Stimulated activated naive CD8-positive, alpha-beta T cell treated with anti-CD3 and anti-CD28 coated beads, Interleukin-15, Interleukin-2, amounts not matched to agents 100 ng/mL and 50 ng/mL, for 24 hours (primary cell): ENCODE data around the gene EIF2S1.
"Not testable (repeated sequence)": the region's sequence is repeated elsewhere in the genome, so short reads cannot be mapped to it uniquely, and the experiment has no call there.

ENCODE experiments used
- H3K27ac Mint-ChIP-seq: one replicate; pipeline ENCODE4 v1.8.0; 2021; ENCODE audit warnings: mild to moderate bottlenecking, mixed read lengths
- H3K27me3 Mint-ChIP-seq: one replicate; pipeline ENCODE4 v1.8.0; 2021; ENCODE audit warnings: mixed read lengths
- H3K36me3 Mint-ChIP-seq: one replicate; pipeline ENCODE4 v1.8.0; 2021; ENCODE audit warnings: low read depth, mixed read lengths
- H3K4me1 Mint-ChIP-seq: one replicate; pipeline ENCODE4 v1.8.0; 2021; ENCODE audit warnings: low read depth, mixed read lengths
- H3K4me3 Mint-ChIP-seq: one replicate; pipeline ENCODE4 v1.8.0; 2021; ENCODE audit warnings: mild to moderate bottlenecking, mixed read lengths
- H3K9me3 Mint-ChIP-seq: one replicate; pipeline ENCODE4 v1.8.0; 2021; ENCODE audit warnings: mixed read lengths

The EIF2S1 gene

DNA sequence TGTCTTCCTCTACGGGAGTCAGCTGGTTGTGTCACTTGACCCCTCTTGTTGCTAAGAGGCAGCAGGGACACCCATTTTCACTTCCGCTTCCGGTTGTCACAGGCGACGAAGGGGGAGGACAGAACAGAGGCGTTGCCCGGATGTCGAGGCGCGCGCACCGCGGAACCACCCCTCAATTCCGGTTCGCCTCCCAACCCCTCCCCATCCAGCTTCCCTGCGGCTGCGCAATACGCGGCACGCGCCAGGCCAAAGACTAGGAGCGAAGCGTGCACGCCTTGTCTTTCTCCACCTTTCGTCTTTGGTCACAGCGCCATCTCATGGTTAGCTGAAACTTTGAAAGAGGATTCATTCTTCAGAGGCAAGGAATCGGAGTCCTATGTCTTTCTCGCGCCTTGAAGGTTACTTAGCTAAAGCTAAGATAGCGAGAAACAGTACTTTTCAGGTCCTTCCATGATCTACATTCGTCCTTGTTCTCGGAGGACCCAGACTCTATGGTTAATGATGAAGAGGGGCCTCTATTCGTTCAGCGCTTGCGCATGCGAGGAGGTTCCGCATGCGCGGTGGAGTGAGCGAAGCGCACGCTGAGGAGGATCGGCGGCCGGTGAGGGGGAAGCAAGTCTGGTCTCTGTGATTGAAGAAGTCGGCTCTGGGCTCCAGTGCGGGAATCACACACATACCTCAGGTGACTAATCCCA lies at the start of gene EIF2S1, which contains the start of gene ATP6V1D:
EIF2S1 (plus strand) TSS at position 554 of the 695 bp plus-strand sequence. CDS start 4,440 bp downstream, outside the sequence.
ATP6V1D (minus strand) TSS at position 30 of the 695 bp plus-strand sequence. CDS start 106 bp downstream, outside the sequence.
- peak within 1 kb of the TSS; percentile 96 for H3K4me3 Mint-ChIP-seq
- H3K36me3 Mint-ChIP-seq = peaks cover 44% of the 10 kb centered on the region
- no peaks in the 10 kb centered on the region for H3K9me3 Mint-ChIP-seq
- peaks cover 62% of the 10 kb centered on the region for H3K4me1 Mint-ChIP-seq
- H3K27ac Mint-ChIP-seq = peak within 1 kb of the TSS; percentile 95
- H3K27me3 Mint-ChIP-seq = no peaks in the 10 kb centered on the region

DNA sequence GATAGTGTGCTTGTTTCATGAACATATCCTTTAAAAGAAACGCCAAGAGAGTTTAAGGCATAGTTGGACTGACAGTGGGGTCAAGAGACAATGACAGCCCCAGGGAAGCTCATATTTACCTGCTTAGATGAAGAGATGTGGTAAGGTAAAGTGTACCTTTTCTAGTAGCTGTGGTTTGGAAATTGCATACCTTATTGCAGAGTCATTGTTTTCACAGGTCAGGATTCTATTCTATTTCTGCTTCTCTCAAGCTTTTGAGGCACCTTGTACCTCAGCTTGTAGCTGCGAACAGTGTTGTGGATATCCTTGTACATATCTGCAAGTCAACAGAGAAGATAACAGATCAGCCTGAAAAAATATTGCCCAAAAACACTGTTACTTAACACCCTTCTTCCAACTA lies 48.3 kb upstream of the EIF2S1 start:
- Mint-ChIP-seq H3K27ac (no peak overlapping the region), H3K4me3 (no peak overlapping the region), H3K4me1 (no peaks in the 10 kb centered on the region), H3K36me3 (peaks cover 8% of the 10 kb centered on the region), H3K27me3 (no peaks in the 10 kb centered on the region), H3K9me3 (no peaks in the 10 kb centered on the region)

DNA sequence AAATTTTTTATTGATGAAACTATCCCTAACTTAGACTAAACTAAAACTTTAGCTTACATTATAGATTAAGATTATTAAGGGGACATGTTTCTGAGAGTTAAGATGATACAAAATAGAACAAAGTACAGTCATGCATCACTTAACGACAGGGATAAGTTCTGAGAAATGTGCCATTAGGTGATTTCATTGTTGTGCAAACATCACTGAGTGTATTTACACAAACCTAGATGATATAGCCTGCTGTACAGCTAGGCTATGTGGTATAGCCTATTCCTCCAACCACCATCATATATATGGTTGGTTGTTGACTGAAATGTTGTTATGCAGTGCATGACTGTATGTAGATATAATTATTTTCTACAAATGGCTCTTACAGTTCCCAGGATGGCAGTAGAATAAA lies 47.0 kb upstream of the EIF2S1 start:
- H3K4me3 Mint-ChIP-seq = no peak overlapping the region
- no peaks in the 10 kb centered on the region for H3K9me3 Mint-ChIP-seq
- H3K36me3 Mint-ChIP-seq = peaks cover 4% of the 10 kb centered on the region
- no peaks in the 10 kb centered on the region for H3K27me3 Mint-ChIP-seq
- no peak overlapping the region for H3K27ac Mint-ChIP-seq
- H3K4me1 Mint-ChIP-seq = no peaks in the 10 kb centered on the region

DNA sequence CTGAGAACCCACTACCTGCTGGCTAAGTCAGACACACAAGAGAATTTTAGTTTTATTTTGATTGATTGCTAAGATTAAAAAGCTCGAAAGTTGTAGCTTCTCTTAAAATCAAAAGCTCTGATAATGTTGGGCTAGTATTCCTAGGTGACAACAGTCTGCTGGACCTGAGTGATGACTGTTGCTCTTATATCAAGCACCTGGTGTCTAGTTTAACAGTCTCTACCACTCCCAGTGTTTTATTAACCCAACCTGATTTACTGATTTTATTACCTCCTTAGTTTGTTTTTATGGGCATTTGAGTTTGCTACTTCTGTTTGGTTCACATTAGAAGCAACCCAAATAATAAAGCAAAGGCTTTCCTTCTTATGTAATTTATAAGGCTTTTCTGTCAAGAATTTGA lies 42.3 kb upstream of the EIF2S1 start:
- H3K9me3 Mint-ChIP-seq = no peaks in the 10 kb centered on the region
- H3K36me3 Mint-ChIP-seq = peaks cover 10% of the 10 kb centered on the region
- no peak overlapping the region for H3K27ac Mint-ChIP-seq
- no peaks in the 10 kb centered on the region for H3K27me3 Mint-ChIP-seq
- no peak overlapping the region for H3K4me3 Mint-ChIP-seq
- H3K4me1 Mint-ChIP-seq = no peaks in the 10 kb centered on the region

DNA sequence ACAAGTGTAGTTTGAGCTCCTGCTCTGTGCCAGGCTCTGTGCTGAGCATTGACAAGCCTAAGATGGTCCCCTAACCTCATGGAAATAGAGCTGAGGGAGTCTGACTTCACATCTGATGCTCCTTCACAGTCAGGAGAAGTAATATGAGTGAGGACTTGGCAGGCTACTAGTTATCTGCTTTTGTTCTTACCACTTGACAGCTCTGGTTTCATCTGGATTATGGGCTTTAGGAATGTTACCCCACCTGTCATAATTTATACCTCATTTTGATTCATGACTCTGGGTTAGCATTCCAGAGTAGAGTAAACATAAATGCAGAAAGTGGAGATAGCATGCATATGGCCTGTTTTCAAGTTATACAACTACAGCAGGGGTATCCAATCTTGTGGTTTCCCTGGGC lies 41.0 kb upstream of the EIF2S1 start:
- Mint-ChIP-seq H3K27ac (no peak overlapping the region), H3K27me3 (no peaks in the 10 kb centered on the region), H3K9me3 (no peaks in the 10 kb centered on the region)

DNA sequence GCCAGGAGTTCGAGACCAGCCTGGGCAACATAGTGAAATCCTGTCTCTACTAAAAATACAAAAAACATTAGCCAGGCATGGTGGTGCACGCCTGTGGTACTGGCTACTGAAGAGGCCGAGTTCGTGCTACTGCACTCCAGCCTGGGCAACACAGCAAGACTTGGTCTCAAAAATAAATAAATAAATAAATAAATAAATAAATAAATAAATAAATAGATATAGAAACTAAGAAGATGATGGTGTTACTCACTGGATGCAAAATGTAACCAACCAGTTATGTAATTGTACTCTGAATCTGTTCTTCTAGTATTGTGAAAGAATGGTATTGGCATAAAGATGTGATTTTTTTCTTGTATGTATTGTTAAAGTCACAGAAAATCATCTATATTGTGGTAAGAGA lies 30.5 kb upstream of the EIF2S1 start:
- H3K9me3 Mint-ChIP-seq, H3K4me1 Mint-ChIP-seq, H3K4me3 Mint-ChIP-seq, H3K27ac Mint-ChIP-seq, H3K27me3 Mint-ChIP-seq: not testable (repeated sequence)
- peaks cover 48% of the 10 kb centered on the region for H3K36me3 Mint-ChIP-seq

More for the DNA sequence above, 41.0 kb upstream of the EIF2S1 start:
- Mint-ChIP-seq H3K4me1 (no peaks in the 10 kb centered on the region), H3K36me3 (peaks cover 10% of the 10 kb centered on the region), H3K4me3 (no peak overlapping the region)

DNA sequence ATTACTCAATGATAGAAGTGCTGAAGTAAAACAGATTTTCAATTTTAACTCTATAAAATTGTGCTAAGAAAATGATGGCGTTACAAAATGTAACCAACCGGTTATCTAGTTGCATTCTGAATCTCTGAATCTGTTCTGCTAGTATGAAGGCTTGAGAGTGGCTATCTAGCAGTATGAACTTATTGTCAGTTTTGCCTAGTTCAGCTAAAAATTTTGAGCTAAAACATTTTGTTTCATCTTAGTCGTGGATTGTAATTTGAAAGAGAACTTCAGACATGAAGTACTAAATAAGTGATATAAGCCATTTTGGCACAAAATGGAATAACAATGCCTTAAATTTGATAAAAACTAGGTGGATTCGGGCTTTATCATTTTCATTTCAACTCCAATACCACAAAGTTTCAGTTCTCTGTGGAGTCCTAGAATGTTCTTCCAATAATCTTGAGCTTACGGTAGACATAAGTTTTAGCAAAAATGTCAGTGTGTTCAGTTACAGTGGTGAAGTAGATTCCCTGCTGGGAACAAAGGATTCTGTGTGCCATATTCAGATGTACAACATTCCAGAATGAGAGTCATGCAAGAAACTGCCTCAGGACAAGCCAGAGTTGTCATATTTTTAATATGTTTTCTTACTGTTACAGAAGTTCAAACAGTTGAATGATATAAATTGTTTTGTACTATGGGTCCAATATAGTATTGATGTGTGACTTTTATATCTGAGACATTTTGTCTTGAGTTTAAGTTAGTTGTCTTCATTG lies 28.6 kb upstream of the EIF2S1 start:
- H3K27ac Mint-ChIP-seq = no peak overlapping the region
- H3K4me3 Mint-ChIP-seq = no peak overlapping the region
- no peaks in the 10 kb centered on the region for H3K27me3 Mint-ChIP-seq
- no peaks in the 10 kb centered on the region for H3K9me3 Mint-ChIP-seq
- H3K4me1 Mint-ChIP-seq = no peaks in the 10 kb centered on the region
- peaks cover 47% of the 10 kb centered on the region for H3K36me3 Mint-ChIP-seq

DNA sequence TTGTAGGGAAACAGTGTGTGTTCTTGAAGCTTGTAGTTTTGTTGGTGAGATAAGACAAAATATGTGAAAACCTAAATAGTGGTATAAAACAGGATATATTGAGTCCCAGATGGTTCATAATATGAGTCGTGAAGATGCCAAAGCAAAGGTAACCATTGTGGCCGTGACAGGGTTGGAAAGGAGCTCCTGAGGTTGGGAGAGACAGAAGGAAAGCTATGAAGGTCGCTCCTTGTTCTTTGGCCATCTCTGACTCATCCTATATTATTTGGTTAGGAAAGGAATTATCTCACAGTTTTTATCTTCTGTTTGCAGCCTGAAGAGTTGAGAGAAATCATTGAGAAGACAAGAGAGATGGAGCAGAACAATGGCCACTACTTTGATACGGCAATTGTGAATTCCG lies 27.7 kb upstream of the EIF2S1 start:
- Mint-ChIP-seq H3K9me3 (no peaks in the 10 kb centered on the region), H3K4me1 (no peaks in the 10 kb centered on the region), H3K4me3 (no peak overlapping the region), H3K27ac (no peak overlapping the region), H3K36me3 (peaks cover 48% of the 10 kb centered on the region), H3K27me3 (no peaks in the 10 kb centered on the region)

DNA sequence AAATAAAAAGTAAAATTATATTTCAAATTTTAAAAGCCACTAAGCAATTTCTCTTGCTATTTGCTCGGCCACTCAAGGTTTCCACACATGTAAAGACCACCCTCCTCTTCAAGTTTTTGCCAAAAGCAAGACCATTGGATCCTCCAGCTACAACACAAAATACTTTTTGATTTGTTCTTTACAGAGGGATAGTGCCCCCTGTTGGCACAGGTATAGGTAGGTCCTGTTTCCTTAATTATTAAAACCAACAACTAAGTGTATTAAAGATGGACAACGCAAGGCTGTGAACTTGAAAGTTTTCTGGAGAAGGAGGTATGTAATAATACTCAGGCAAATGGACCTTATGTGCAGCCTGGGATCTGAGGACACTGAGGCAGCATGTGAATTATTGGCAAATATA lies 24.3 kb upstream of the EIF2S1 start:
- peaks cover 55% of the 10 kb centered on the region for H3K36me3 Mint-ChIP-seq
- no peaks in the 10 kb centered on the region for H3K4me1 Mint-ChIP-seq
- no peaks in the 10 kb centered on the region for H3K9me3 Mint-ChIP-seq
- no peaks in the 10 kb centered on the region for H3K27me3 Mint-ChIP-seq
- H3K27ac Mint-ChIP-seq = no peak overlapping the region
- no peak overlapping the region for H3K4me3 Mint-ChIP-seq

DNA sequence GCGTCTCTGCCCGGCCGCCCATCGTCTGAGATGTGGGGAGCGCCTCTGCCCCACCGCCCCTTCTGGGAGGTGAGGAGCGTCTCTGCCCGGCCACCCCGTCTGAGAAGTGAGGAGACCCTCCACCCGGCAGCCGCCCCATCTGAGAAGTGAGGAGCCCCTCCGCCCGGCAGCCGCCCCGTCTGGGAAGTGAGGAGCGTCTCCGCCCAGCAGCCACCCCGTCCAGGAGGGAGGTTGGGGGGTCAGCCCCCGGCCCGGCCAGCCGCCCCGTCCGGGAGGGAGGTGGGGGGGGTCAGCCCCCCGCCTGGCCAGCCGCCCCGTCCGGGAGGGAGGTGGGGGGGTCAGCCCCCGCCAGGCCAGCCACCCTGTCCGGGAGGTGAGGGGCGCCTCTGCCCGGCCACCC lies 18.9 kb upstream of the EIF2S1 start:
- H3K9me3 Mint-ChIP-seq, H3K27ac Mint-ChIP-seq, H3K27me3 Mint-ChIP-seq, H3K4me3 Mint-ChIP-seq, H3K4me1 Mint-ChIP-seq: not testable (repeated sequence)
- peaks cover 37% of the 10 kb centered on the region for H3K36me3 Mint-ChIP-seq

DNA sequence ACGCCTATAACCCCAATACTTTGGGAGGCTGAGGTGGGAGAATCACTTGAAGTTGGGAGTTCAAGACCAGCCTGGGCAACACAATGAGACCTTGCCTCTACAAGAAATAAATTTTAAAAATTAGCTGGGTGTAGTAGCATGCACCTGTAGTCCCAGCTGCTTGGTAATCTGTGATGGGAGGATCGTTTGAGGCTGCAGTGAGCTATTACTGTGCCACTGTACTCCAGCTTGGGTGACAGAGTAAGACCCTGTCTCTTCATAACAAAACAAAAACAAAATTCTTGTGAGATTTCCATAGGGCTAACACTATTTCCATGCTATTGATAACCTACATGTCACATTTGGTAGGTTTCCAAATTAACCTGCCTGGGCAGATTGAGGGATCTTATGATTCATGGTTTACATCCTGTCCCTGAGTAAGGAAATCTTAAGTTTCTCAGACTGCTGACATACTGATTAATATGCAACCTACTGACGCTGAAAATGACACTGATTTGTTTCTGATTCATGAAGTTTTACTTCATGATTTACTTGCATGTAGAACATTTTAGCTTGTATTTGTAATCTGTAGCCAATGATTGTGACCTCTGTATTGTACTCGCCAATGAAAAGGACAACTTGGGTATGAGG lies 16.4 kb upstream of the EIF2S1 start:
- Mint-ChIP-seq H3K27ac (peak overlapping the region; percentile 23), H3K9me3 (no peaks in the 10 kb centered on the region), H3K4me1 (no peaks in the 10 kb centered on the region), H3K27me3 (no peaks in the 10 kb centered on the region), H3K36me3 (peaks cover 28% of the 10 kb centered on the region), H3K4me3 (no peak overlapping the region)

DNA sequence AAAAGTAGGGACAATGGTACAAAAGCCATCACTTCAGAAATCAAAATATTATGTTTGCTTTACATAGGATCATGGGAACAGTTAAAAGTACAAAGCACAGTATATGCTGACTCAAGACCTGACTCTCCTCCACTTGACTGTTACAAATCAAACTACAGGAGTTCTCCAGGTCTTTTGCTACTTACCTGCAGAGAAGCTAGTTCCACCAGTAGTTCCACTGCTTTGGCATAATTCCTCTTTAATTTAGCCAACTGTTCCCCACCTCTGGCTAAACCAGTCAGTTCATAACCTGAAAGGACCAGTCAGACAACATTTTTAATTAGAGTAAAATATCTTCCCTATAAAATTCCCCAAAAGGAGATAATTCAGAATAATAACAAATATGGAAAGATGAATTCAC lies 14.5 kb upstream of the EIF2S1 start:
- Mint-ChIP-seq H3K9me3 (no peaks in the 10 kb centered on the region), H3K4me3 (no peak overlapping the region), H3K27me3 (no peaks in the 10 kb centered on the region), H3K27ac (no peak overlapping the region), H3K36me3 (peaks cover 33% of the 10 kb centered on the region), H3K4me1 (no peaks in the 10 kb centered on the region)

DNA sequence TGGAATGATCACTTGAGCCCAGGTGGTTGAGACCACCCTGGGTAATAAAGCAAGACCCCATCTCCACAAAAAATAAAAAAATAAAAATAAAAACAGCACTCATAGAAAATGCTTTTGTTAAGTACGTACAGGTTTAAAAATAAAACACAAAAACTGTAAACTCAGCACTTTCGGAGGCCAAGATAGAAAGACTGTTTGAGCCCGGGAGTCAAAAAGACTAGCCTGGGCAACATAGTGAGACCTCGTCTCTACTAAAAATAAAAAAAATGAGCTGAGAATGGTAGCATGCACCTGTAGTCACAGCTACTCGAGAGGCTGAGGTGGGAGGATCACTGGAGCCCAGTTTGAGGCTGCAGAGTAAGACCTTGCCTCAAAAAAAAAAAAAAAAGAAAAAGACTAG lies 8.1 kb upstream of the EIF2S1 start:
- no peak overlapping the region for H3K4me3 Mint-ChIP-seq
- peaks cover 4% of the 10 kb centered on the region for H3K4me1 Mint-ChIP-seq
- H3K27ac Mint-ChIP-seq = no peak overlapping the region
- peaks cover 18% of the 10 kb centered on the region for H3K36me3 Mint-ChIP-seq
- no peaks in the 10 kb centered on the region for H3K9me3 Mint-ChIP-seq
- H3K27me3 Mint-ChIP-seq = no peaks in the 10 kb centered on the region

DNA sequence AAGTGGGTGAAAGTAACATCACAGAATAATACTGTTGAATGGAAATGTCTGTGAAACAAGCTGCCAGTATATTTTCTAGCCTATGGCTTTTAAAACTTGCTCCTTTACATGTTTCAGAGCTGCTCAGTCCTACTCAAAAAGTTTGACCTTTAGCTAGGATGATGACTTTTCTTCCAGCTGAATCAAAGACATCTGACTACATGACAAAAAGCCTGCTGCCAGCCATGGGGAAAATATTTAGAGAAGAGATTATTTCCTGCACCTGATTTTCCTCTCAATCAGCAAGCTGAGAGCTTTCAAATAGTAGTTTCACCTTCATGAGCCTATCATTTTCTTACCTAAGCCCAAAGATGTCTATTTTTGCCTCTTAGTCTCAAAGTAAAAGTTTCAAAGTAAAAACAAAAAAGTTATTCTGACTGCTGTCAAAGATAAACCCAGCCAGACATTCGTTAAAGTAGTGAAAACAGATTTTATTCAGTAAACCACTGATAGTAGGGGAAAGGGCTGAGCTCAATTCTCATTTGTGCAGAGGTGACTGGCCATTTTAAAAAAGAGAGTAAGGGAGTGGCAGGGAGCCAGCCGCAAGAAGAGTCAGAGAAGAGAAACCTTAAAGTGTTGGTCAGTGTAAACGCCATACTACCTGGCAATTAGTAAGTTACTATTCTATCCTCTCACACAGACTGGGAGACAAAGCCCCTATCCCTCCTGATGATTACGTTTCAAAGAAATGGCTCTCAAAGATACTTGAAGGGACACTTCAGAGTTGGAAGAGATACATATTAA lies 2.8 kb upstream of the EIF2S1 start:
- Mint-ChIP-seq H3K27ac (no peak overlapping the region), H3K4me1 (peaks cover 37% of the 10 kb centered on the region)

DNA sequence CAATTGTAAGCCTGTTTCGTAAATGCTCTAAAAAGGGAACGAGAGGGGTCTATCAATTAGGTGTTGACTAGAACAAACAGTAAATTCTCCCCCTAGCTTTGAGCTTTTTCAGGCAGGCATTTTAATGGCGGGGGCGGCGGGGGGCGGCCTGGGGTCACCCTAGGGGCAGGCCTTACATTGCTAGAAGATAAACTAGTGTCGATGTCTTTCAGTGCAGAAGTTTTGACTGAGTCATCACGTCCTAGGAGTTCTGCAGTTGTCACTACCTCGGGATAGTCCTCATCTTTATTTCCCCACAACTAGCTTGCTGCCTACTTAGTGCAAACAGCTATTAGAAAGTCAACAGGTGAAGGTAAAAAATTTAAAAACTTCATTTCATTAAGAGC lies 2.2 kb upstream of the EIF2S1 start:
- Mint-ChIP-seq H3K27me3 (no peaks in the 10 kb centered on the region), H3K9me3 (no peaks in the 10 kb centered on the region), H3K36me3 (peaks cover 25% of the 10 kb centered on the region), H3K27ac (no peak overlapping the region), H3K4me1 (peaks cover 42% of the 10 kb centered on the region), H3K4me3 (peak overlapping the region; percentile 96)

More for the DNA sequence above, 2.8 kb upstream of the EIF2S1 start:
- Mint-ChIP-seq H3K9me3 (no peaks in the 10 kb centered on the region), H3K4me3 (peak overlapping the region; percentile 7), H3K27me3 (no peaks in the 10 kb centered on the region), H3K36me3 (peaks cover 20% of the 10 kb centered on the region)
